ENCODE data around the gene METTL14.
"Not testable (repeated sequence)": the region's sequence is repeated elsewhere in the genome, so short reads cannot be mapped to it uniquely, and the experiment has no call there.

METTL14 gene

GRCh38 chr4:118684873-118685811, at the start of gene METTL14:
METTL14 (plus strand) TSS chr4:118685392; CDS start chr4:118685535, 143 bp downstream.
- peak; percentile 84 for DNase-seq

- DNase-seq: not testable (repeated sequence)
Measured at GRCh38 chr4:118636126-118636525, 49.1 kb upstream of the METTL14 start.

GRCh38 chr4:118664665-118665064, 20.5 kb upstream of the METTL14 start:
- not testable (repeated sequence) for DNase-seq

GRCh38 chr4:118669220-118669619, 16.0 kb upstream of the METTL14 start:
- DNase-seq: peak; percentile 65

GRCh38 chr4:118670968-118671367, 14.2 kb upstream of the METTL14 start:
- not testable (repeated sequence) for DNase-seq

- DNase-seq: no peak
Measured at GRCh38 chr4:118676128-118676527, 9.1 kb upstream of the METTL14 start.

GRCh38 chr4:118680808-118681207, 4.4 kb upstream of the METTL14 start:
- no peak for DNase-seq

- peak; percentile 4 for DNase-seq
Measured at GRCh38 chr4:118682928-118683327, 2.3 kb upstream of the METTL14 start.

GRCh38 chr4:118683513-118683912, 1.7 kb upstream of the METTL14 start:
- DNase-seq: no peak

- no peak for DNase-seq
Measured at GRCh38 chr4:118703118-118703517, 17.9 kb downstream of the METTL14 start.

- DNase-seq: no peak
Measured at GRCh38 chr4:118711052-118711451, 25.9 kb downstream of the METTL14 start.

- no peak for DNase-seq
Measured at GRCh38 chr4:118712872-118713271, 27.7 kb downstream of the METTL14 start.

GRCh38 chr4:118714682-118715081, 29.5 kb downstream of the METTL14 start:
- no peak for DNase-seq

- DNase-seq: no peak
Measured at GRCh38 chr4:118716304-118716703, 31.1 kb downstream of the METTL14 start.

GRCh38 chr4:118718511-118719170, 33.4 kb downstream of the METTL14 start:
- DNase-seq: no peak

- DNase-seq: no peak
Measured at GRCh38 chr4:118721752-118722151, 36.6 kb downstream of the METTL14 start.

GRCh38 chr4:118723369-118723768, 38.2 kb downstream of the METTL14 start:
- DNase-seq: no peak

- no peak for DNase-seq
Measured at GRCh38 chr4:118727360-118727759, 42.2 kb downstream of the METTL14 start.

GRCh38 chr4:118729287-118730286, 44.4 kb downstream of the METTL14 start:
- DNase-seq: peak; percentile 73

GRCh38 chr4:118730683-118731082, 45.5 kb downstream of the METTL14 start:
- DNase-seq: no peak

- peak; percentile 49 for DNase-seq
Measured at GRCh38 chr4:118732591-118733330, 47.6 kb downstream of the METTL14 start.

Measured in amniotic stem cell (primary cell).